Stimulated activated CD8-positive, alpha-beta memory T cell treated with anti-CD3 and anti-CD28 coated beads, Interleukin-4, amount 100 ng/mL, for 24 hours (primary cell): ENCODE data around the gene IGF2BP3.

Experiments used
- DNase-seq: peaks from one replicate; pipeline ENCODE4 v3.0.0-alpha.2; 2020; ENCODE audit warnings: low read depth

Gene IGF2BP3

GRCh38 chr7:23294549-23295400, 175.5 kb downstream of the IGF2BP3 start:
- no peak for DNase-seq

- no peak for DNase-seq
Observed at GRCh38 chr7:23293500-23294073, 176.7 kb downstream of the IGF2BP3 start.

- DNase-seq = no peak
Observed at GRCh38 chr7:23292623-23293022, 177.7 kb downstream of the IGF2BP3 start.

- no peak for DNase-seq
Observed at GRCh38 chr7:23291957-23292560, 178.2 kb downstream of the IGF2BP3 start.

- DNase-seq = no peak
Observed at GRCh38 chr7:23290993-23291392, 179.3 kb downstream of the IGF2BP3 start.

GRCh38 chr7:23287612-23288011, 182.7 kb downstream of the IGF2BP3 start:
- DNase-seq = no peak

GRCh38 chr7:23285657-23286646, 184.3 kb downstream of the IGF2BP3 start:
- DNase-seq = no peak

GRCh38 chr7:23284871-23285270, 185.4 kb downstream of the IGF2BP3 start:
- no peak for DNase-seq

GRCh38 chr7:23283086-23283485, 187.2 kb downstream of the IGF2BP3 start:
- no peak for DNase-seq

- no peak for DNase-seq
Observed at GRCh38 chr7:23279819-23280525, 190.3 kb downstream of the IGF2BP3 start.

GRCh38 chr7:23277359-23277989, 192.8 kb downstream of the IGF2BP3 start:
- DNase-seq = no peak

- DNase-seq = no peak
Observed at GRCh38 chr7:23276947-23277346, 193.3 kb downstream of the IGF2BP3 start.

GRCh38 chr7:23276376-23276775, 193.9 kb downstream of the IGF2BP3 start:
- no peak for DNase-seq

- DNase-seq = no peak
Observed at GRCh38 chr7:23275912-23276311, 194.4 kb downstream of the IGF2BP3 start.

- peak; percentile 84 for DNase-seq
Observed at GRCh38 chr7:23273141-23273599, 197.1 kb downstream of the IGF2BP3 start.

GRCh38 chr7:23272275-23272674, 198.0 kb downstream of the IGF2BP3 start:
- DNase-seq = no peak

- no peak for DNase-seq
Observed at GRCh38 chr7:23268746-23269145, 201.5 kb downstream of the IGF2BP3 start.

GRCh38 chr7:23268167-23268566, 202.1 kb downstream of the IGF2BP3 start:
- no peak for DNase-seq

GRCh38 chr7:23267357-23267756, 202.9 kb downstream of the IGF2BP3 start:
- DNase-seq = no peak

- DNase-seq = no peak
Observed at GRCh38 chr7:23266918-23267317, 203.4 kb downstream of the IGF2BP3 start.
